Cardiac fibroblast (primary cell): ENCODE data around the gene ALS2.

ENCODE experiments used
- DNase-seq, 2 donors: peaks; one replicate each; pipeline versions ENCODE4 v3.0.0 to v3.0.0-alpha.2; 2010; ENCODE audit warnings: low read depth in 2 of 2
- H3K4me3 ChIP-seq, 2 donors: replicated peaks in 1 of 2; 1 replicate in 1 of 2; 2 replicates in 1 of 2; pipeline ENCODE4 v1.5.1; 2011; ENCODE audit warnings: low read depth in 2 of 2, low read length in 2 of 2, mild to moderate bottlenecking in 2 of 2, moderate library complexity in 1 of 2
- TF ChIP-seq, protein P1 (sequence below): IDR thresholded peaks from one replicate; pipeline ENCODE4 v1.5.1; 2011; ENCODE audit warnings: low read depth, mild to moderate bottlenecking, low read length, inconsistent platforms

The ALS2 gene

DNA sequence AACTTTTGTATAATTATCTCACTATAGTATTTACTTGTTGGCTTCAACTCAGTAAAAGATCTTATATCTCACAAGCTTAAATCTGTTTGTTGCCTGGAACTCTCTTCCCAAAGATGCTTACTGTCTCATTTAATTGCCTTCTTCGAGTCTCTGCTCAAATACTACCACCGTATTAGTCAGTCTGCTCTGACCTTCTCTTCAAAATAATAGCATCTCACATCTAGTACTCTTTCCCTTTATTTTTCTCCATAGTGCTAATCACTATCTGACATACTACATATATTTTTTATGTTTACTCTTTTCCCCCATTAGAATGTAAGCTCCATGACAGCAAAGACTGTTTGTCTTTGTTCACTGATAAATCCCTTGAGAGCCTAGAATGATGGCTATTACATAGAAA, 71.7 kb downstream of the ALS2 start:
- no peak for DNase-seq
- H3K4me3 ChIP-seq = no peak overlapping the region
- TF ChIP-seq, protein P1, sequence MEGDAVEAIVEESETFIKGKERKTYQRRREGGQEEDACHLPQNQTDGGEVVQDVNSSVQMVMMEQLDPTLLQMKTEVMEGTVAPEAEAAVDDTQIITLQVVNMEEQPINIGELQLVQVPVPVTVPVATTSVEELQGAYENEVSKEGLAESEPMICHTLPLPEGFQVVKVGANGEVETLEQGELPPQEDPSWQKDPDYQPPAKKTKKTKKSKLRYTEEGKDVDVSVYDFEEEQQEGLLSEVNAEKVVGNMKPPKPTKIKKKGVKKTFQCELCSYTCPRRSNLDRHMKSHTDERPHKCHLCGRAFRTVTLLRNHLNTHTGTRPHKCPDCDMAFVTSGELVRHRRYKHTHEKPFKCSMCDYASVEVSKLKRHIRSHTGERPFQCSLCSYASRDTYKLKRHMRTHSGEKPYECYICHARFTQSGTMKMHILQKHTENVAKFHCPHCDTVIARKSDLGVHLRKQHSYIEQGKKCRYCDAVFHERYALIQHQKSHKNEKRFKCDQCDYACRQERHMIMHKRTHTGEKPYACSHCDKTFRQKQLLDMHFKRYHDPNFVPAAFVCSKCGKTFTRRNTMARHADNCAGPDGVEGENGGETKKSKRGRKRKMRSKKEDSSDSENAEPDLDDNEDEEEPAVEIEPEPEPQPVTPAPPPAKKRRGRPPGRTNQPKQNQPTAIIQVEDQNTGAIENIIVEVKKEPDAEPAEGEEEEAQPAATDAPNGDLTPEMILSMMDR = no peak

DNA sequence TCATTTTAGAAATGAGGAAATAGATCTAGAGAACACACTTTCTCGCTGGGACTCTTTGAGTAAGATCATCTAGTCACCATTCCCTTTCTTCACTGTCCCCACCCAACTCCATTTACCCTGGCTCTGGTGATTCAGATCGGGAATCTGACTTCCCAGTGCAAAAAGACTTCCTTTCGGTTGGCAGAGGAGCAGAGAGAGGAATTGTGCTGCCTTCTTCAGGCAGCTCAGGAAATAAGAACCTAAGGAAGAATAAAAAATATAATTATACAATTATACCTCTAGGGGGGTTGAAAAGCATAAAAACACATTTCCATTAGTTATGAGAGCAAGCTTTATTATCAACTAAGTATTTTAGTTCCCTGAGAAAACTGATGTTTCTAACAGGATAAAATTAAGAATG, 73.0 kb downstream of the ALS2 start:
- no peak overlapping the region for H3K4me3 ChIP-seq
- DNase-seq = peak; percentile 67 to 79
- TF ChIP-seq, protein P1 = peak; percentile 47

DNA sequence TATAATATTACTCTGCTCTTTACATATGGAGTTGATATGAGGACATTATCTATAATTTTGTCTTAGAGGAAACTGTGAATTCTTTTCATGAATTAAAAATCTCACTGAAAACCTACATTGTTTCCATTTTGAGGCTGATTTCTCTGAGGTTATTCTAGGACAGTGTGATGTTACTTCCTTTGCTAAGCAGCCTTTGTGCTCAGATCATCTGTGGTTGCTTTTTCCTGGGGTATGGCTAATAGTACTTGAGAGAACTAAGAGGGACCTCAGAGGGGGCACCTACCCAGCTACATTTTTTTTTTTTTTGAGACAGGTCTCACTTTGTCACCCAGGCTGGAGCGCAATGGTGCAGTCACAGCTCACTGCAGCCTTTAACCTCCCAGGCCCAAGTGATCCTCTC, 73.6 kb downstream of the ALS2 start:
- H3K4me3 ChIP-seq = no peak overlapping the region
- TF ChIP-seq, protein P1 = no peak
- no peak for DNase-seq

DNA sequence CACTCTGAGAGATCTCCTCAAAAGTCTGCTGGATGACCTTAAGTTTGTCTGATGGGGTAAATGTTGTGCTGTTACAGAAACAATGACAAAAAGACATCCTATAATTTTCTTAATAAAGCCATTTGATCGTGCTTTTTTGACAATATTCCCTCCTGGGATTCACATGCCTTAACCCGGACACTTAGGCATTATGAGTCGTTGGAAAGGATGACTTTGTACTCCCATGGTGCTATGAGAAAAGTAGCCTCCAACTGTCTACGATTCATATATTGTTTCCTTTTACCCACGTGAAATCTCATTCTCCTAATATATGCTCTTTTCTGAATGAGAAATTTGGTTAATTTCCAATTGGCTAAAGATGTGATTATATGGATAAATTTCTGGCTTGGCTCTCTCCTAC, 76.2 kb downstream of the ALS2 start:
- DNase-seq = peak in 1 of 2 donors; percentile 36
- no peak overlapping the region for H3K4me3 ChIP-seq
- TF ChIP-seq, protein P1 = no peak

DNA sequence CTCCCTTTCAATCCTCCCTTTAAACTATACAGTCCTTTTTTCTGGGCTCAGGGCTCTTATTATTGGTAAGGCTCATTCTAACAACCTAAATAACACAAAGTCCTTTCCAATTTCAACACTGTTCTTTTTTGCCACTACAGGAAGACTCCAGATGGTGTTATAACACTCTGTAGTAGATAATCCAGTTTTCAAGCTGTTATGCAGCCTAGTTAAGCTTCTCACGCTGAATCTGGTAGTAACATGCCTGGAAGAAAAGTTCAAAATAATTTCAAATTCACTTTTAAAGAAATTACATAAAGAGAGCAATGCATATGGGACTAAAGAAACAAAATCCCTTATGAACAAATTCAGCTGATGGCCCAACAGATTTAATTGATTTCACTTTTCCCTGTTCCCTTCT, 79.1 kb downstream of the ALS2 start:
- TF ChIP-seq, protein P1 = no peak
- DNase-seq = no peak
- no peak overlapping the region for H3K4me3 ChIP-seq

DNA sequence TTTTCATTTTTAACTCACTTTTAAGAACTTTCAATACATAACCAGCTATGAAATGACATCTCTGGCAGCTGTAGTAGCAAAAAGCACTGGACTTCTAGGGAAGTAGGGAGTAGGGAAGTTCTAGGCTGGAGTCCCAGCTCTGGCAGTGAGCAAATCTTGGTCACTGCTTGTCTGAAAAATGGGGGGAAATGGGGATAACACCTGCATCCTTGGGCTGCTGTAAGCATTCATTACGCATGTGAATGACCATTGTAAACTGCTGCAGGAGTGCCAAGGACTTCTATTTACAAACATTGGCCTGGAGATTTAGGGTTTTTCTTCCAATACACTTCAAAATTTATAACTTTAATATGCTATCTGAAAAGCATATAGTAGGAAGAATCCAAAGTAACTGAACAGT, 81.3 kb downstream of the ALS2 start:
- DNase-seq = peak in 1 of 2 donors; percentile 19
- TF ChIP-seq, protein P1 = no peak
- H3K4me3 ChIP-seq = no peak overlapping the region

DNA sequence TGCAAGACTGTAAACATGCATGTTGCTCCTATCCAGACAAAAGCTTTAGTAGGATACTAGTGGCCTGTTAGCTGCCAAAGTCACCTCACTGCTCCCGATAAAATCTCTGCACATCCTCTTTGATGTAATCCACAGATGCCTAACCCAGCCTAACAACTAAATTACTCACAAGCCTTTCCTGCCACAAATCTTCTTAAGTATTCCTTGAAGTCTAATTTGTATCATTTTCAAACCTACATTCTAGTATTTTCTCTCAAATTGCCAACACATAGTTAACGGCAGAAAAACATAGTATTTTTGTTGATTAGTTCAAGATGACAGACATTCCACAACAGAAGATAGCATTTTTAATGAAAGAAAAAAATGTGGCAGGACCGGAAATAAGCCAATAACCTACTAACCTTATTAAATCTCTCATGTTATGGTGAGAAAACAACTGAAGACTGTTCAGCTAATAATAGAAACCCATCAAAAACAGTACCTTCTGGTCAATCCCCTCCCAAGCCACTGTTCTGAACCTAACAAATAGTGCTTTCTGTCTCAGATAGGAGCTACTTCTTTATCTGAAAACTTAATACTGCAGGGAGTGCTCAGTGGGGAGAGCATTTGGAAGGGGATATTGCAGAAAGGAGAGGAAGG, 82.0 kb downstream of the ALS2 start, which contains the start of gene MPP4:
Gene MPP4 (minus strand): TSS at position 57 of the 639 bp plus-strand sequence. CDS start 4,690 bp downstream, outside the sequence.
- peak within 1 kb of the TSS in 1 of 2 donors; percentile 24 for H3K4me3 ChIP-seq
- TF ChIP-seq, protein P1 = no peak
- peak; percentile 26 to 69 for DNase-seq
